Left forelimb (tissue), 1 donor: ENCODE measurements around the gene BRSK2.

Experiments used
- DNase-seq: peaks from one replicate; pipeline ENCODE4 v3.0.0-alpha.2; 2018; ENCODE audit warnings: low spot score

BRSK2 gene

GRCh38 chr11:1375955-1376258, 13.8 kb upstream of the BRSK2 start:
- no peak for DNase-seq

GRCh38 chr11:1377231-1377780, 12.4 kb upstream of the BRSK2 start:
- no peak for DNase-seq

GRCh38 chr11:1381793-1382425, 7.8 kb upstream of the BRSK2 start:
- DNase-seq = no peak

- DNase-seq = no peak
These were observed 7.3 kb upstream of the BRSK2 start for GRCh38 chr11:1382429-1382828.

- DNase-seq = peak; percentile 85
These were observed 6.7 kb upstream of the BRSK2 start for GRCh38 chr11:1382831-1383607.

- no peak for DNase-seq
These were observed 5.3 kb upstream of the BRSK2 start for GRCh38 chr11:1384199-1384970.

- DNase-seq = no peak
These were observed 2.2 kb upstream of the BRSK2 start for GRCh38 chr11:1387521-1387920.

- no peak for DNase-seq
These were observed 1.6 kb upstream of the BRSK2 start for GRCh38 chr11:1387961-1388762.

- no peak for DNase-seq
These were observed 1.0 kb upstream of the BRSK2 start for GRCh38 chr11:1388763-1389102.

- DNase-seq = peak; percentile 97
These were observed 417 bp upstream of the BRSK2 start for GRCh38 chr11:1389103-1389931.

GRCh38 chr11:1390569-1391164, 933 bp downstream of the BRSK2 start:
- DNase-seq = no peak

GRCh38 chr11:1391165-1392075, 1.7 kb downstream of the BRSK2 start:
- DNase-seq = no peak

- no peak for DNase-seq
These were observed 2.4 kb downstream of the BRSK2 start for GRCh38 chr11:1392111-1392510.

GRCh38 chr11:1392561-1392960, 2.8 kb downstream of the BRSK2 start:
- DNase-seq = no peak

GRCh38 chr11:1393038-1393710, 3.4 kb downstream of the BRSK2 start:
- DNase-seq = no peak

GRCh38 chr11:1394936-1395772, 5.4 kb downstream of the BRSK2 start:
- DNase-seq = no peak

GRCh38 chr11:1395773-1396374, 6.1 kb downstream of the BRSK2 start:
- no peak for DNase-seq

GRCh38 chr11:1396375-1396841, 6.7 kb downstream of the BRSK2 start:
- DNase-seq = no peak
